WTC11 (cell line): ENCODE results near the gene MSI2.

Source experiments
- CTCF ChIP-seq: fragments of 200-600 bp; IDR thresholded peaks from 2 replicates; pipeline ENCODE4 v1.8.0; 2022; ENCODE audit warnings: antibody characterized with exemption
- MAX ChIP-seq: sonication (generic); formaldehyde crosslinking; IDR thresholded peaks from 2 replicates; pipeline ENCODE4 v1.8.0; 2022; ENCODE audit warnings: mild to moderate bottlenecking, missing genetic modification reagents
- NR1H2 ChIP-seq: sonication (generic); formaldehyde crosslinking; IDR thresholded peaks from 2 replicates; pipeline ENCODE4 v1.9.0; 2021; ENCODE audit warnings: mild to moderate bottlenecking, moderate library complexity, missing genetic modification reagents
- ZBTB43 ChIP-seq: sonication (generic); formaldehyde crosslinking; IDR thresholded peaks from 2 replicates; pipeline ENCODE4 v1.8.1; 2023; ENCODE audit warnings: mild to moderate bottlenecking, missing genetic modification reagents

GRCh38 chr17:57448759-57449283, 192.5 kb downstream of the MSI2 start:
- no peak for TF ChIP-seq CTCF
- no peak for TF ChIP-seq MAX (CRISPR knock-in tag)
- no peak for TF ChIP-seq NR1H2 (CRISPR knock-in tag)
- TF ChIP-seq ZBTB43 (CRISPR knock-in tag), result no peak
